Endothelial cell of umbilical vein (primary cell): ENCODE measurements around the gene LARP6. TPM values are rescaled to one million over a fixed set of nuclear protein-coding genes. Genes with fewer than 3 reads are reported as not detected.
A peak's percentile ranks its signal among the peaks of the same experiment; 100 is the strongest.

Experiments
- BruUV-seq: library from RNA; stranded (reverse); fragments of 400-500 nt; replicated peaks from 2 replicates; lab custom pipeline; 2021; lab: Mats Ljungman, UMichigan
- CTCF ChIA-PET: fragments of 300-600, 350-600 bp; sonication (Branson Sonifier 250); formaldehyde crosslinking; loops from one replicate; lab custom pipeline; 2021; ENCODE audit warnings: antibody characterized with exemption, inconsistent platforms; lab: Charles Lee
- POLR2A ChIA-PET: fragments of 300-600, 350-600 bp; sonication (Branson Sonifier 250); formaldehyde crosslinking; loops from one replicate; lab custom pipeline; 2021; ENCODE audit warnings: antibody characterized with exemption, inconsistent platforms; lab: Charles Lee
- DNase-seq: peaks from one replicate; pipeline ENCODE4 v3.0.0-alpha.2; 2011; ENCODE audit warnings: low read depth, low spot score
- FAIRE-seq: peaks from 2 replicates; lab custom pipeline; 2011; peaks lifted over from hg19 to GRCh38; lab: Jason Lieb, UNC
- H2AFZ ChIP-seq: 2 replicates; pipeline ENCODE4 v1.6.0; 2012; ENCODE audit warnings: low read depth, low read length, control low read depth, inconsistent platforms
- H3K27ac ChIP-seq: 2 replicates; pipeline ENCODE4 v1.5.1; 2011; ENCODE audit warnings: low read depth, mild to moderate bottlenecking, control low read depth, low read length, moderate library complexity; ENCODE audit not compliant: insufficient read depth
- H3K27me3 ChIP-seq, 2 experiments: 2 replicates each; pipeline versions ENCODE4 v1.6.0 to v1.6.1; 2011; ENCODE audit warnings: low read length in 2 of 2, mixed read lengths in 1 of 2; ENCODE audit not compliant: control insufficient read depth in 2 of 2, insufficient read depth in 2 of 2
- H3K36me3 ChIP-seq, 2 experiments: 2 replicates in 1 of 2; 3 replicates in 1 of 2; pipeline ENCODE4 v1.5.1; 2011; ENCODE audit warnings: low read length in 2 of 2, mild to moderate bottlenecking in 1 of 2, moderate library complexity in 1 of 2; ENCODE audit not compliant: control insufficient read depth in 2 of 2, insufficient read depth in 2 of 2; ENCODE audit errors: extremely low read depth in 1 of 2
- H3K4me1 ChIP-seq: 3 replicates; pipeline ENCODE4 v1.5.1; 2011; ENCODE audit warnings: mild to moderate bottlenecking, low read length; ENCODE audit not compliant: control insufficient read depth, insufficient read depth; ENCODE audit errors: extremely low read depth
- H3K4me2 ChIP-seq: 2 replicates; pipeline ENCODE4 v1.6.1; 2011; ENCODE audit warnings: low read length, control low read depth, mixed read lengths; ENCODE audit not compliant: insufficient read depth
- H3K4me3 ChIP-seq, 3 experiments: fragments of 200-600 bp in 1 of 3; sonication (generic), shearing (Covaris generic) in 1 of 3; replicated peaks in 1 of 3; 2 replicates each; pipeline ENCODE4 v1.5.1; 2011 to 2016; ENCODE audit warnings: control low read depth in 3 of 3, low read length in 3 of 3, mild to moderate bottlenecking in 2 of 3, inconsistent platforms in 1 of 3, low read depth in 1 of 3, moderate library complexity in 1 of 3; ENCODE audit not compliant: insufficient read depth in 1 of 3
- H3K79me2 ChIP-seq: 2 replicates; pipeline ENCODE4 v1.6.0; 2012; ENCODE audit warnings: low read length, inconsistent platforms; ENCODE audit not compliant: control insufficient read depth, insufficient read depth
- H3K9ac ChIP-seq: replicated peaks from 2 replicates; pipeline ENCODE3; 2011; ENCODE audit warnings: low read length, control low read depth; ENCODE audit not compliant: insufficient read depth; ENCODE audit errors: extremely low read depth
- H3K9me1 ChIP-seq: replicated peaks from 3 replicates; pipeline ENCODE4 v1.6.0; 2011; ENCODE audit warnings: mild to moderate bottlenecking, low read length; ENCODE audit not compliant: control insufficient read depth, insufficient read depth; ENCODE audit errors: extremely low read depth
- H3K9me3 ChIP-seq: replicated peaks from 2 replicates; pipeline ENCODE4 v1.5.1; 2012; ENCODE audit warnings: low read length, inconsistent platforms; ENCODE audit not compliant: control insufficient read depth, insufficient read depth
- H4K20me1 ChIP-seq: replicated peaks from 2 replicates; pipeline ENCODE3; 2011; ENCODE audit warnings: mild to moderate bottlenecking, low read length; ENCODE audit not compliant: control insufficient read depth, insufficient read depth; ENCODE audit errors: extremely low read depth
- CTCF ChIP-seq, 2 donors: IDR thresholded peaks; 1 replicate in 1 of 2; 2 replicates in 1 of 2; pipeline ENCODE4 v1.5.1; 2011; ENCODE audit warnings: low read length in 2 of 2, mild to moderate bottlenecking in 2 of 2, moderate library complexity in 2 of 2, control low read depth in 1 of 2, inconsistent platforms in 1 of 2, low read depth in 1 of 2; ENCODE audit not compliant: insufficient read depth in 1 of 2; ENCODE audit errors: extremely low read depth in 1 of 2
- EZH2 ChIP-seq: IDR thresholded peaks from 2 replicates; pipeline ENCODE4 v1.6.1; 2012; ENCODE audit warnings: borderline replicate concordance, low read depth, mild to moderate bottlenecking, moderate library complexity, low read length, inconsistent platforms; ENCODE audit not compliant: severe bottlenecking
- FOS ChIP-seq: IDR thresholded peaks from 2 replicates; pipeline ENCODE4 v1.6.1; 2011; ENCODE audit warnings: mild to moderate bottlenecking, low read length, moderate library complexity, borderline replicate concordance; ENCODE audit not compliant: insufficient read depth
- GATA2 ChIP-seq: IDR thresholded peaks from 2 replicates; pipeline ENCODE4 v1.7.0; 2011; ENCODE audit warnings: low read depth, mild to moderate bottlenecking, moderate library complexity, mixed read lengths, low read length; ENCODE audit not compliant: insufficient read length, insufficient read depth
- JUN ChIP-seq: IDR thresholded peaks from 2 replicates; pipeline ENCODE4 v1.6.1; 2011; ENCODE audit warnings: borderline replicate concordance, low read depth; ENCODE audit not compliant: insufficient read length, insufficient read depth
- MAX ChIP-seq: IDR thresholded peaks from 2 replicates; pipeline ENCODE4 v1.6.1; 2011; ENCODE audit not compliant: insufficient read depth, insufficient read length
- MYC ChIP-seq: IDR thresholded peaks from one replicate; pipeline ENCODE4 v1.6.1; 2011; ENCODE audit warnings: mild to moderate bottlenecking, low read depth, low read length
- POLR2A ChIP-seq: IDR thresholded peaks from 2 replicates; pipeline ENCODE4 v1.6.1; 2012; ENCODE audit warnings: low read depth, mild to moderate bottlenecking, control low read depth, low read length
- POLR2AphosphoS5 ChIP-seq: IDR thresholded peaks from 2 replicates; pipeline ENCODE4 v1.6.1; 2012; ENCODE audit warnings: low read depth, mild to moderate bottlenecking, control low read depth, low read length, moderate library complexity; ENCODE audit not compliant: insufficient read depth
- dilution Hi-C: fragments of 300-500 bp; cut with MboI; formaldehyde crosslinking; loops from one replicate; pipeline ENCODE4 v1.15.0; 2019; ENCODE audit warnings: low sequenced_read_pairs; ENCODE audit not compliant: extremely low pct_ligation_motif_present
- intact Hi-C: fragments of 100-400 bp; cut with micrococcal nuclease; formaldehyde crosslinking; loops from one replicate; pipeline ENCODE4 v1.10.0; 2022
- polyA plus RNA-seq, 4 experiments: library from polyadenylated mRNA; depleted of rRNA in 3 of 4; stranded (reverse) in 3 of 4; unstranded in 1 of 4; fragments of >200 nt; gene quantifications; 2 replicates each; pipeline versions ENCODE4 v1.2.1 to v1.2.3, GENCODE V29; 2011 to 2012; ENCODE audit warnings: missing spikeins in 1 of 4
- total RNA-seq: library from RNA; stranded (reverse); gene quantifications from 2 replicates; pipeline ENCODE4 v1.2.3, GENCODE V29; 2021

The LARP6 gene
- total and polyA plus RNA-seq, 2 donors (not counting 3 experiments of a cell fraction or from before 2014, with no cell fraction given) = 16.9 to 56.2 TPM

DNA sequence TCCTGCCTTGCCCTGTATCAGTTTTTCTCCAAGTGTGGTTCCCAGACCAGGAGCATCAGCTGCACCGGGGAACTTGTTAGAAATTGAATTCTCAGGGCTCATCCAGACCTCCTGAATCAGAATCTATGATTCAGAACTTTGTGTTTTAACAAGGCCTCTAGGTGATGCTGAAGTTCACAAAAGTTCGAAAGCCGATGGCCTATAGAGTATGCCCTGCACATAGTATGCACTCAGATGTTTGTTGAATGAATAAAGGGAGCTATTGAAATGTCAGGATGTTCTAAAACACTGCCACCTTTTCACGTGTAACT lies 664 bp upstream of the LARP6 start:
- intact Hi-C loops = loop anchor here (2.0 kb wide), 1 partner anchor 38 kb away; the partner anchor contains the start of genes LRRC49 and THAP10
- Histone ChIP-seq H3K27me3 (no peaks in the 10 kb centered on the region), H2AFZ (peak overlapping the region; percentile 88), H3K36me3 (peaks cover 2 to 5% of the 10 kb centered on the region in 2 experiments), H4K20me1 (no peaks in the 10 kb centered on the region), H3K4me1 (peaks cover 26% of the 10 kb centered on the region), H3K9me3 (no peaks in the 10 kb centered on the region), H3K4me3 (peak overlapping the region in 2 of 3 experiments; percentile 43 to 66), H3K4me2 (peak overlapping the region; percentile 62), H3K9ac (peak overlapping the region; percentile 81), H3K27ac (peak overlapping the region; percentile 53), H3K9me1 (no peaks in the 10 kb centered on the region), H3K79me2 (peaks cover 4% of the 10 kb centered on the region)
- FAIRE-seq (peak; percentile 66), DNase-seq (peak; percentile 36)
- CTCF ChIA-PET = interaction anchor here (0.9 to 3.7 kb wide), 6 partner anchors 9 to 43 kb away, joined by 3 to 31 read pairs (median 4); no protein-coding TSS in a partner anchor
- POLR2A ChIA-PET = interaction anchor here (0.6 to 0.7 kb wide), 2 partner anchors 100 to 167 kb away, joined by 3 to 6 read pairs; no protein-coding TSS in a partner anchor
- dilution Hi-C loops = no loop called here
- TF ChIP-seq MAX = no peak
- no peak for TF ChIP-seq CTCF (IDR thresholded peaks at IDR 0.05; ENCODE audit: extremely low read depth in 1 of 2, insufficient read depth in 1 of 2, low read depth in 1 of 2, low read length in 2 of 2)
- TF ChIP-seq MYC = no peak
- TF ChIP-seq FOS = no peak
- TF ChIP-seq POLR2AphosphoS5 = no peak
- TF ChIP-seq GATA2 = no peak
- no peak for TF ChIP-seq JUN
- TF ChIP-seq EZH2 = no peak
- no peak for TF ChIP-seq POLR2A
- BruUV-seq = no TSS peak
